ENCODE results near the gene NGEF. TPM values are rescaled to one million over a fixed set of nuclear protein-coding genes. Genes with fewer than 3 reads are reported as not detected.

Gene NGEF
- total and polyA plus RNA-seq, 9 of the 15 experiments (the other 6 are each of a cell fraction or from before 2014, with no cell fraction given) = 0.07 to 0.17 (median 0.09) TPM; not detected in 6

- TF ChIP-seq JUND (IDR thresholded peaks at IDR 0.05; ENCODE audit: borderline replicate concordance, low read depth, low read length) (peak; percentile 90), JUND (tag; IDR thresholded peaks at IDR 0.05; ENCODE audit: borderline replicate concordance, low read depth, low read length) (peak; percentile 70; the same call in 1 of the 3 replicates), TOE1 (IDR thresholded peaks at IDR 0.05; ENCODE audit: borderline replicate concordance) (no peak), TOE1 (CRISPR knock-in tag; IDR thresholded peaks at IDR 0.05; ENCODE audit: borderline replicate concordance, low read depth) (no peak), ZNF75A (CRISPR knock-in tag; IDR thresholded peaks at IDR 0.05) (no peak), NCOA4 (IDR thresholded peaks at IDR 0.05; ENCODE audit: partially characterized antibody) (no peak), ZNF133 (CRISPR knock-in tag; IDR thresholded peaks at IDR 0.05) (no peak), HOMEZ (CRISPR knock-in tag; IDR thresholded peaks at IDR 0.05) (no peak), ZNF282 (CRISPR knock-in tag; IDR thresholded peaks at IDR 0.05) (no peak), CC2D1A (IDR thresholded peaks at IDR 0.05) (no peak), TRIM24 (IDR thresholded peaks at IDR 0.05) (peak in 1 of 2 experiments; percentile 56; a peak in 1 of 4 replicates), NCOR1 (IDR thresholded peaks at IDR 0.05) (0 out of 2 replicates have a peak, but pooled peaks have one; percentile 18), ZBTB40 (IDR thresholded peaks at IDR 0.05) (no peak), ZBTB40 (CRISPR knock-in tag; IDR thresholded peaks at IDR 0.05) (no peak), MIER1 (IDR thresholded peaks at IDR 0.05; ENCODE audit: low read depth) (no peak), ADNP (tag; IDR thresholded peaks at IDR 0.05) (no peak), CSDE1 (IDR thresholded peaks at IDR 0.05) (no peak), PYGO2 (tag; IDR thresholded peaks at IDR 0.05) (no peak), CBX1 (IDR thresholded peaks at IDR 0.05; ENCODE audit: low read depth) (no peak), MITF (IDR thresholded peaks at IDR 0.05) (no peak)
Measured at GRCh38 chr2:232854082-232854481, 159.0 kb downstream of the NGEF start (continued).

Data from K562 (cell line).